ENCODE data around the gene IGSF11. TPM values are rescaled to one million over a fixed set of nuclear protein-coding genes. Genes with fewer than 3 reads are reported as not detected.

Gene IGSF11
- polyA plus RNA-seq, 1 donor (not counting 4 experiments of a cell fraction or from before 2014, with no cell fraction given), result 0.68 TPM

- Histone ChIP-seq H3K4me1 (ENCODE audit: control insufficient read depth, extremely low read depth, insufficient read depth, low read length) (no peaks in the 10 kb centered on the region), H3K4me3 (ENCODE audit: control insufficient read depth in 2 of 3, extremely low read depth in 1 of 3, insufficient read depth in 2 of 3, low read depth in 1 of 3, low read length in 3 of 3) (no peak overlapping the region), H3K27me3 (ENCODE audit: control insufficient read depth, extremely low read depth, insufficient read depth, low read length) (no peaks in the 10 kb centered on the region), H3K36me3 (ENCODE audit: control insufficient read depth in 2 of 2, extremely low read depth in 1 of 2, insufficient read depth in 2 of 2, low read length in 2 of 2) (no peaks in the 10 kb centered on the region), H3K27ac (ENCODE audit: control insufficient read depth, insufficient read depth, low read length) (no peak overlapping the region), H3K9me3 (ENCODE audit: control insufficient read depth, low read depth, low read length) (no peaks in the 10 kb centered on the region), H2AFZ (ENCODE audit: control insufficient read depth, low read length) (no peak overlapping the region), H3K9me1 (ENCODE audit: control insufficient read depth, extremely low read depth, insufficient read depth, low read length) (no peaks in the 10 kb centered on the region), H4K20me1 (ENCODE audit: control insufficient read depth, extremely low read depth, insufficient read depth, low read length) (no peaks in the 10 kb centered on the region), H3K9ac (ENCODE audit: control insufficient read depth, extremely low read depth, insufficient read depth, low read length) (no peak overlapping the region), H3K4me2 (ENCODE audit: control insufficient read depth, extremely low read depth, insufficient read depth, low read depth, low read length) (no peak overlapping the region), H3K79me2 (ENCODE audit: control insufficient read depth, insufficient read depth, low read length) (no peaks in the 10 kb centered on the region)
- DNase-seq (ENCODE audit: low read depth, low spot score) (no peak), FAIRE-seq (no peak)
- dilution Hi-C loops (cut with MboI; ENCODE audit: extremely low pct_ligation_motif_present, low sequenced_read_pairs), result no loop called here
- TF ChIP-seq CTCF (optimal IDR thresholded peaks at IDR 0.05 in 1 of 3, IDR thresholded peaks at IDR 0.05 in 1 of 3, conservative IDR thresholded peaks at IDR 0.05 in 1 of 3; ENCODE audit: extremely low read depth in 1 of 3, insufficient read depth in 2 of 3, low read length in 3 of 3) (no peak), EZH2 (IDR thresholded peaks at IDR 0.05; ENCODE audit: low read length) (no peak)
Measured at GRCh38 chr3:119013951-119014350, 20.7 kb downstream of the IGSF11 start.

DNA sequence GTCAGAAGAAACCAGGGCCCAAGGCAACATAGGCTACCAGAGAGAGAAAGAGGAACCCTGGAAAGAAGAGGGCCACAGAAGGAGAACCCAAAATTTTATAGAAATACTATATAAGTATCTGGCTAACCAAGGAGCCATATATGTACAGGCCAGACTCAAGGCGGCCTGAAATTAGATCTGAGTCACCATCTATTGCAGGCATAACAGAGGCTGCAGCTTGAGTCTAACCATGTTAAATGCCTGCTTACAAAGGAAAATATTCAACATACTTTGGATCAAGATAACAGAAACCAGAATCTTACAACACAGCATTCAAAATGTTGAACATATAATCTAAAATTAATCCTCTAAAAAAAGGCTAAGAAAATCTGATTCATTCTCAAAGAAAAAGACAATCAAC lies 23.1 kb downstream of the IGSF11 start:
- dilution Hi-C loops (cut with MboI; ENCODE audit: extremely low pct_ligation_motif_present, low sequenced_read_pairs), result no loop called here
- no peak overlapping the region for H3K4me3 ChIP-seq (ENCODE audit: control insufficient read depth in 2 of 3, extremely low read depth in 1 of 3, insufficient read depth in 2 of 3, low read depth in 1 of 3, low read length in 3 of 3)
- H3K36me3 ChIP-seq (ENCODE audit: control insufficient read depth in 2 of 2, extremely low read depth in 1 of 2, insufficient read depth in 2 of 2, low read length in 2 of 2), result no peaks in the 10 kb centered on the region
- TF ChIP-seq CTCF (optimal IDR thresholded peaks at IDR 0.05 in 1 of 3, IDR thresholded peaks at IDR 0.05 in 1 of 3, conservative IDR thresholded peaks at IDR 0.05 in 1 of 3; ENCODE audit: extremely low read depth in 1 of 3, insufficient read depth in 2 of 3, low read length in 3 of 3) (no peak), EZH2 (IDR thresholded peaks at IDR 0.05; ENCODE audit: low read length) (no peak)
- H3K9ac ChIP-seq (ENCODE audit: control insufficient read depth, extremely low read depth, insufficient read depth, low read length), result no peak overlapping the region
- no peaks in the 10 kb centered on the region for H3K4me1 ChIP-seq (ENCODE audit: control insufficient read depth, extremely low read depth, insufficient read depth, low read length)
- H3K79me2 ChIP-seq (ENCODE audit: control insufficient read depth, insufficient read depth, low read length), result no peaks in the 10 kb centered on the region
- DNase-seq (ENCODE audit: low read depth, low spot score) (no peak), FAIRE-seq (no peak)
- no peaks in the 10 kb centered on the region for H4K20me1 ChIP-seq (ENCODE audit: control insufficient read depth, extremely low read depth, insufficient read depth, low read length)
- no peak overlapping the region for H3K27ac ChIP-seq (ENCODE audit: control insufficient read depth, insufficient read depth, low read length)
- H3K9me3 ChIP-seq (ENCODE audit: control insufficient read depth, low read depth, low read length), result no peaks in the 10 kb centered on the region
- H3K9me1 ChIP-seq (ENCODE audit: control insufficient read depth, extremely low read depth, insufficient read depth, low read length), result no peaks in the 10 kb centered on the region
- H2AFZ ChIP-seq (ENCODE audit: control insufficient read depth, low read length), result no peak overlapping the region
- H3K27me3 ChIP-seq (ENCODE audit: control insufficient read depth, extremely low read depth, insufficient read depth, low read length), result no peaks in the 10 kb centered on the region
- no peak overlapping the region for H3K4me2 ChIP-seq (ENCODE audit: control insufficient read depth, extremely low read depth, insufficient read depth, low read depth, low read length)
